Sigmoid colon (tissue), 7 donors: ENCODE data around the gene MIPEP. TPM values are rescaled to one million over a fixed set of nuclear protein-coding genes. Genes with fewer than 3 reads are reported as not detected.

ENCODE experiments used
- DNase-seq: peaks from one replicate; pipeline ENCODE4 v3.0.0-alpha.2; 2019
- H3K27ac ChIP-seq, 4 donors: fragments of 200-600 bp; sonication (generic); one replicate each; pipeline ENCODE4 v1.5.1; 2016 to 2019; ENCODE audit warnings: mild to moderate bottlenecking in 1 of 4
- H3K27me3 ChIP-seq, 3 donors: fragments of 200-600 bp; sonication (generic); one replicate each; pipeline ENCODE4 v1.5.1; 2019; ENCODE audit warnings: mild to moderate bottlenecking in 1 of 3
- H3K36me3 ChIP-seq, 4 donors: fragments of 200-600 bp; sonication (generic); one replicate each; pipeline ENCODE4 v1.5.1; 2016 to 2019
- H3K4me1 ChIP-seq, 4 donors: fragments of 200-600 bp; sonication (generic); one replicate each; pipeline ENCODE4 v1.5.1; 2017 to 2019
- H3K4me3 ChIP-seq, 4 donors: fragments of 200-600 bp; sonication (generic); one replicate each; pipeline ENCODE4 v1.5.1; 2017 to 2019; ENCODE audit warnings: mild to moderate bottlenecking in 2 of 4, moderate library complexity in 1 of 4
- H3K9me3 ChIP-seq, 4 donors: fragments of 200-600 bp in 3 of 4; sonication (generic) in 3 of 4; one replicate each; pipeline versions ENCODE4 v1.5.1 to v1.6.1; 2013 to 2019
- EP300 ChIP-seq, 4 donors: sonication (generic); formaldehyde crosslinking; IDR thresholded peaks; one replicate each; pipeline ENCODE4 v1.6.1; 2017; ENCODE audit warnings: antibody characterized with exemption in 4 of 4
- POLR2A ChIP-seq, 2 donors: fragments of 450-650 bp; IDR thresholded peaks; one replicate each; pipeline ENCODE4 v1.6.1; 2016; ENCODE audit warnings: antibody characterized with exemption in 2 of 2, mild to moderate bottlenecking in 2 of 2, moderate library complexity in 2 of 2
- POLR2AphosphoS5 ChIP-seq, 4 donors: sonication (generic); formaldehyde crosslinking; IDR thresholded peaks; one replicate each; pipeline ENCODE4 v1.6.1; 2017; ENCODE audit warnings: antibody characterized with exemption in 4 of 4
- WGBS, 2 donors: extraction: QIAGEN DNeasy Blood & Tissue Kit; methylation state at CpG; one replicate each; pipeline ENCODE4 v1.1.7; 2013; 5-methylcytosine and 5-hydroxymethylcytosine counted together
- intact Hi-C: fragments of 100-400 bp; cut with DNase I; formaldehyde crosslinking; loops from one replicate; pipeline ENCODE4 v1.15.1; 2023
- polyA plus RNA-seq, 3 donors: library from polyadenylated mRNA; stranded (reverse); fragments of 200-250 nt; gene quantifications; one replicate each; pipeline ENCODE4 v1.2.3, GENCODE V29; 2013
- total RNA-seq, 4 donors: library from RNA; depleted of rRNA; stranded (reverse); fragments of >200 nt; gene quantifications; one replicate each; pipeline ENCODE4 v1.1.0, GENCODE V29; 2016
- TF ChIP-seq, protein P1 (sequence below), 4 experiments: fragments of 450-650 bp in 3 of 4; fragments of 200-600 bp in 1 of 4; IDR thresholded peaks; one replicate each; pipeline ENCODE4 v1.5.1; 2016 to 2019; ENCODE audit warnings: antibody characterized with exemption in 4 of 4, mild to moderate bottlenecking in 3 of 4, moderate library complexity in 2 of 4
- donor health status: healthy with polysubstance abuse.
- donor health status: Bipolar disorder and iron deficiency.
- donor health status: healthy.

MIPEP gene
- total and polyA plus RNA-seq, 7 donors = 10.7 to 20.5 (median 11.4) TPM

GRCh38 chr13:23707674-23708073 is 181.5 kb downstream of the MIPEP start:
- no peak for DNase-seq
- Histone ChIP-seq H3K36me3 (no peaks in the 10 kb centered on the region), H3K4me1 (no peaks in the 10 kb centered on the region), H3K4me3 (no peak overlapping the region), H3K27me3 (no peaks in the 10 kb centered on the region), H3K27ac (no peak overlapping the region), H3K9me3 (no peaks in the 10 kb centered on the region)
- 91 to 94% methylated on average over 3 of the region's 3 CpGs for WGBS, 2 donors
- intact Hi-C loops = no loop called here
- TF ChIP-seq, protein P1, sequence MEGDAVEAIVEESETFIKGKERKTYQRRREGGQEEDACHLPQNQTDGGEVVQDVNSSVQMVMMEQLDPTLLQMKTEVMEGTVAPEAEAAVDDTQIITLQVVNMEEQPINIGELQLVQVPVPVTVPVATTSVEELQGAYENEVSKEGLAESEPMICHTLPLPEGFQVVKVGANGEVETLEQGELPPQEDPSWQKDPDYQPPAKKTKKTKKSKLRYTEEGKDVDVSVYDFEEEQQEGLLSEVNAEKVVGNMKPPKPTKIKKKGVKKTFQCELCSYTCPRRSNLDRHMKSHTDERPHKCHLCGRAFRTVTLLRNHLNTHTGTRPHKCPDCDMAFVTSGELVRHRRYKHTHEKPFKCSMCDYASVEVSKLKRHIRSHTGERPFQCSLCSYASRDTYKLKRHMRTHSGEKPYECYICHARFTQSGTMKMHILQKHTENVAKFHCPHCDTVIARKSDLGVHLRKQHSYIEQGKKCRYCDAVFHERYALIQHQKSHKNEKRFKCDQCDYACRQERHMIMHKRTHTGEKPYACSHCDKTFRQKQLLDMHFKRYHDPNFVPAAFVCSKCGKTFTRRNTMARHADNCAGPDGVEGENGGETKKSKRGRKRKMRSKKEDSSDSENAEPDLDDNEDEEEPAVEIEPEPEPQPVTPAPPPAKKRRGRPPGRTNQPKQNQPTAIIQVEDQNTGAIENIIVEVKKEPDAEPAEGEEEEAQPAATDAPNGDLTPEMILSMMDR (IDR thresholded peaks at IDR 0.05) = no peak
- TF ChIP-seq EP300 (IDR thresholded peaks at IDR 0.05) (no peak), POLR2A (IDR thresholded peaks at IDR 0.05) (no peak), POLR2AphosphoS5 (IDR thresholded peaks at IDR 0.05) (no peak)

DNA sequence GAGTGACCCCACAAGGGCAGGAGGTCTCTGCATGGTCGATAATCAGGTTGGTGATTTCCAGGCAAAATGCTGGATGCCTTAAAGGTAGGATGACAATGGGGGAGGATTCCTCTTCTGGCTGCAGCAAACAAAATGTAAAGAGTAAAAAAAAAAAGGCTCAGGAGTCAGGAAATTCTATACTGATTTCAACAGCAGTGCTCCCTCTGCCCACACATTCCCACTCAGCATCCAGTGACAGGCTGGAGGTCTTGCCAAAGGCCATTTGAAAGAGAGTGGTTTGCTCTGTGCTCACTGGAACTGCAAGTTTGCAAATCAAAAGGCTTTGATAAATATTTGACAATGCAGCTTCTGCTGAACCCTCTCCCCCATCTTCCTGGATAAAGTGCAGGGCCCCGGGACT is 183.6 kb downstream of the MIPEP start:
- 74 to 84% methylated on average over 2 of the region's 2 CpGs for WGBS, 2 donors
- intact Hi-C loops = no loop called here
- H3K4me3 ChIP-seq = no peak overlapping the region
- no peak overlapping the region for H3K27ac ChIP-seq
- DNase-seq = no peak
- H3K27me3 ChIP-seq = no peaks in the 10 kb centered on the region
- TF ChIP-seq, protein P1 (IDR thresholded peaks at IDR 0.05) = no peak
- TF ChIP-seq POLR2A (IDR thresholded peaks at IDR 0.05) = no peak
- TF ChIP-seq EP300 (IDR thresholded peaks at IDR 0.05) = no peak
- TF ChIP-seq POLR2AphosphoS5 (IDR thresholded peaks at IDR 0.05) = no peak
- no peaks in the 10 kb centered on the region for H3K9me3 ChIP-seq
- no peaks in the 10 kb centered on the region for H3K4me1 ChIP-seq
- H3K36me3 ChIP-seq = no peaks in the 10 kb centered on the region

- Histone ChIP-seq H3K4me1 (no peaks in the 10 kb centered on the region), H3K27ac (peak overlapping the region in 1 of 4 donors; percentile 2), H3K27me3 (no peaks in the 10 kb centered on the region), H3K4me3 (no peak overlapping the region), H3K9me3 (no peaks in the 10 kb centered on the region), H3K36me3 (no peaks in the 10 kb centered on the region)
- WGBS, 2 donors = 54 to 78% methylated on average over 11 of the region's 11 CpGs
- TF ChIP-seq EP300 (IDR thresholded peaks at IDR 0.05) = no peak
- TF ChIP-seq POLR2A (IDR thresholded peaks at IDR 0.05) = no peak
- DNase-seq = no peak
- intact Hi-C loops = no loop called here
These were observed 185.8 kb downstream of the MIPEP start for GRCh38 chr13:23703246-23703860.

DNA sequence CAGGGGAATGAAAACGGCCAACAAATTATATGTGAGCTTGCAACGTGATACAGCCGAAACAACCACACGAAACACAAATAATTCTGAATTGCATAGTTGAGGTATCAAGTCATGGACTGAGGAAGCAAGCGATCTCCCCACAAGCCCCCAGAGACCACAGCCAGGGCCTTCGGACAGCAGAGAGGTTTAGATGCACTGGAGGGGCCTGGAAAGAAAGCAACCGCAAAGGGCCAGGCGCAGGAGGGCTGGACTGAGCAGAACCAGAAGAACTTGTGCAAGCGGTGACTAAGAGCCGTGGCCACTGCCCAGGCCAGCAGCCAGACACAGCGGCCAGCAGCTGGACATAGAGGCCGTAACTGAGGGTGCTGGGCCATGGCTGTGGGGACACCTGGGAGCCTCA is 187.6 kb downstream of the MIPEP start:
- TF ChIP-seq EP300 (IDR thresholded peaks at IDR 0.05) (no peak), POLR2A (IDR thresholded peaks at IDR 0.05) (no peak), POLR2AphosphoS5 (IDR thresholded peaks at IDR 0.05) (no peak)
- TF ChIP-seq, protein P1 (IDR thresholded peaks at IDR 0.05) = no peak
- WGBS, 2 donors = 84 to 86% methylated on average over 12 of the region's 12 CpGs
- Histone ChIP-seq H3K9me3 (no peaks in the 10 kb centered on the region), H3K27me3 (no peaks in the 10 kb centered on the region), H3K4me3 (no peak overlapping the region), H3K27ac (no peak overlapping the region), H3K4me1 (no peaks in the 10 kb centered on the region), H3K36me3 (no peaks in the 10 kb centered on the region)
- intact Hi-C loops = no loop called here
- DNase-seq = peak; percentile 84

- DNase-seq = no peak
- TF ChIP-seq POLR2AphosphoS5 (IDR thresholded peaks at IDR 0.05) = no peak
- TF ChIP-seq EP300 (IDR thresholded peaks at IDR 0.05) = no peak
- TF ChIP-seq, protein P1 (IDR thresholded peaks at IDR 0.05) = no peak
- TF ChIP-seq POLR2A (IDR thresholded peaks at IDR 0.05) = no peak
- H3K9me3 ChIP-seq = no peaks in the 10 kb centered on the region
- H3K4me1 ChIP-seq = no peaks in the 10 kb centered on the region
- no peaks in the 10 kb centered on the region for H3K36me3 ChIP-seq
- H3K27ac ChIP-seq = no peak overlapping the region
- no peak overlapping the region for H3K4me3 ChIP-seq
- H3K27me3 ChIP-seq = no peaks in the 10 kb centered on the region
- intact Hi-C loops = no loop called here
- WGBS, 2 donors = 89 to 92% methylated on average over 5 of the region's 5 CpGs
These were observed 188.0 kb downstream of the MIPEP start for GRCh38 chr13:23701186-23701585.
